CD4-positive, alpha-beta T cell treated with Interleukin-17A for 1 hour (primary cell): Measurements from ENCODE around the gene PPP2R2D.

Experiments used
- DNase-seq: peaks from one replicate; pipeline ENCODE4 v3.0.0-alpha.2; 2020

The PPP2R2D gene

GRCh38 chr10:131900350-131901152 is at the start of gene PPP2R2D:
Gene PPP2R2D (plus strand): TSS chr10:131901008. CDS start chr10:131901149, 141 bp downstream.
- DNase-seq: peak; percentile 96

- no peak for DNase-seq
Measured at GRCh38 chr10:131851346-131851745, 49.5 kb upstream of the PPP2R2D start.

GRCh38 chr10:131852176-131852822 is 48.5 kb upstream of the PPP2R2D start:
- no peak for DNase-seq

- no peak for DNase-seq
Measured at GRCh38 chr10:131852823-131853609, 47.8 kb upstream of the PPP2R2D start.

- no peak for DNase-seq
Measured at GRCh38 chr10:131853610-131853964, 47.2 kb upstream of the PPP2R2D start.

- no peak for DNase-seq
Measured at GRCh38 chr10:131854579-131855335, 46.1 kb upstream of the PPP2R2D start.

- no peak for DNase-seq
Measured at GRCh38 chr10:131855461-131856401, 45.1 kb upstream of the PPP2R2D start.

- no peak for DNase-seq
Measured at GRCh38 chr10:131856441-131857094, 44.2 kb upstream of the PPP2R2D start.

GRCh38 chr10:131857156-131858117 is 43.4 kb upstream of the PPP2R2D start:
- DNase-seq: no peak

- DNase-seq: no peak
Measured at GRCh38 chr10:131858118-131858515, 42.7 kb upstream of the PPP2R2D start.

GRCh38 chr10:131858583-131859340 is 42.0 kb upstream of the PPP2R2D start:
- DNase-seq: no peak

- DNase-seq: no peak
Measured at GRCh38 chr10:131859341-131860020, 41.3 kb upstream of the PPP2R2D start.

- no peak for DNase-seq
Measured at GRCh38 chr10:131860311-131860710, 40.5 kb upstream of the PPP2R2D start.

GRCh38 chr10:131860806-131861440 is 39.9 kb upstream of the PPP2R2D start:
- DNase-seq: no peak

GRCh38 chr10:131862548-131862947 is 38.3 kb upstream of the PPP2R2D start:
- no peak for DNase-seq

- no peak for DNase-seq
Measured at GRCh38 chr10:131865223-131865917, 35.4 kb upstream of the PPP2R2D start.

GRCh38 chr10:131866673-131867072 is 34.1 kb upstream of the PPP2R2D start:
- DNase-seq: no peak
